CD1c-positive myeloid dendritic cell (primary cell): ENCODE data around the gene EXOC3.
A peak's percentile ranks its signal among the peaks of the same experiment; 100 is the strongest.

Experiments used
- DNase-seq: peaks from one replicate; pipeline ENCODE4 v3.0.0-alpha.2; 2016; ENCODE audit errors: extremely low spot score

The EXOC3 gene

GRCh38 chr5:439181-439580 is 3.8 kb upstream of the EXOC3 start:
- no peak for DNase-seq

GRCh38 chr5:439636-440035 is 3.3 kb upstream of the EXOC3 start:
- DNase-seq: no peak

GRCh38 chr5:440401-441201 is 2.4 kb upstream of the EXOC3 start:
- peak; percentile 76 for DNase-seq

- DNase-seq: no peak
Observed at GRCh38 chr5:441996-442334, 1.0 kb upstream of the EXOC3 start.

GRCh38 chr5:443239-444151 is 519 bp downstream of the EXOC3 start:
- DNase-seq: no peak

GRCh38 chr5:444226-444625 is 1.2 kb downstream of the EXOC3 start:
- no peak for DNase-seq

- DNase-seq: no peak
Observed at GRCh38 chr5:445591-445990, 2.6 kb downstream of the EXOC3 start.

- DNase-seq: no peak
Observed at GRCh38 chr5:446066-446882, 3.3 kb downstream of the EXOC3 start.

- DNase-seq: peak; percentile 67
Observed at GRCh38 chr5:446883-447263, 3.9 kb downstream of the EXOC3 start.

- DNase-seq: no peak
Observed at GRCh38 chr5:447501-447900, 4.5 kb downstream of the EXOC3 start.

- DNase-seq: peak; percentile 90
Observed at GRCh38 chr5:448061-448765, 5.2 kb downstream of the EXOC3 start.

- no peak for DNase-seq
Observed at GRCh38 chr5:448766-449090, 5.8 kb downstream of the EXOC3 start.

GRCh38 chr5:449151-449550 is 6.2 kb downstream of the EXOC3 start:
- no peak for DNase-seq

- DNase-seq: no peak
Observed at GRCh38 chr5:451587-452458, 8.8 kb downstream of the EXOC3 start.

GRCh38 chr5:452978-453710 is 10.2 kb downstream of the EXOC3 start:
- no peak for DNase-seq

GRCh38 chr5:453725-454481 is 10.9 kb downstream of the EXOC3 start:
- DNase-seq: no peak

- DNase-seq: no peak
Observed at GRCh38 chr5:454936-455335, 12.0 kb downstream of the EXOC3 start.

GRCh38 chr5:455806-456205 is 12.8 kb downstream of the EXOC3 start:
- DNase-seq: no peak
